ENCODE data around the gene KLHDC3.

Gene KLHDC3

DNA sequence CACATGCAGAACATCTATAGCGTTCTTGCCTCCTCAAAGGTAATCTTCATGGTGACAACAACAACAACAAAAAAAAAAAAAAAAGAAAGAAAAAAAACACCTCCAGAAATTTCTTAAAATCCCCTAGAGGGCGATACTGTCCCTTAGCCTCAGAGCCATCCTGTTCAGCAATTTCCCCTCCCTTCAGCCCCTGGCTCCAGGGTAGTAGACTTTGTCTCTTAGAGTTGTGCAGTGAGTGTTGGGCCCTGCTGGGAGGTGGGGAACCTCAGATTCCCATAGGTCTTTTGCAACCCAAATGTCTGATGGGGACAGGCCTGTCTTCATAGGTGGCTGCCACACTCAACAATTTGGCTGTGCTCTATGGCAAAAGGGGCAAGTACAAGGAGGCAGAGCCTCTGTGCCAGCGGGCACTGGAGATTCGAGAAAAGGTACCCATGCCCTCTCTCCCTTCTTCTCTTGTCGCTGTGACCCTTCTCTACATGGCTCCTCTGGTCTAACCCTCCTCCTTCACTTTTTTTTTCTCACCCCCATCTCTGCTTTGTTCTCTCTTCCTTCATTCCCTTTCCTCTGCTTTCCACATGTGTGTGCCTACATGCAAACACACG, 56.1 kb downstream of the KLHDC3 start:
- H3K4me3 ChIP-seq (ENCODE audit: low read length): no peak overlapping the region
- no peak for TF ChIP-seq ZNF274 (IDR thresholded peaks at IDR 0.05; ENCODE audit: low read depth, low read length)
